ENCODE measurements around the gene SSR4.

- TF ChIP-seq, protein P1, sequence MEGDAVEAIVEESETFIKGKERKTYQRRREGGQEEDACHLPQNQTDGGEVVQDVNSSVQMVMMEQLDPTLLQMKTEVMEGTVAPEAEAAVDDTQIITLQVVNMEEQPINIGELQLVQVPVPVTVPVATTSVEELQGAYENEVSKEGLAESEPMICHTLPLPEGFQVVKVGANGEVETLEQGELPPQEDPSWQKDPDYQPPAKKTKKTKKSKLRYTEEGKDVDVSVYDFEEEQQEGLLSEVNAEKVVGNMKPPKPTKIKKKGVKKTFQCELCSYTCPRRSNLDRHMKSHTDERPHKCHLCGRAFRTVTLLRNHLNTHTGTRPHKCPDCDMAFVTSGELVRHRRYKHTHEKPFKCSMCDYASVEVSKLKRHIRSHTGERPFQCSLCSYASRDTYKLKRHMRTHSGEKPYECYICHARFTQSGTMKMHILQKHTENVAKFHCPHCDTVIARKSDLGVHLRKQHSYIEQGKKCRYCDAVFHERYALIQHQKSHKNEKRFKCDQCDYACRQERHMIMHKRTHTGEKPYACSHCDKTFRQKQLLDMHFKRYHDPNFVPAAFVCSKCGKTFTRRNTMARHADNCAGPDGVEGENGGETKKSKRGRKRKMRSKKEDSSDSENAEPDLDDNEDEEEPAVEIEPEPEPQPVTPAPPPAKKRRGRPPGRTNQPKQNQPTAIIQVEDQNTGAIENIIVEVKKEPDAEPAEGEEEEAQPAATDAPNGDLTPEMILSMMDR (IDR thresholded peaks at IDR 0.05) = no peak
- no peak for TF ChIP-seq POLR2A (IDR thresholded peaks at IDR 0.05)
Observed at GRCh38 chrX:153828308-153828707, 33.8 kb downstream of the SSR4 start.

Measured in adrenal gland (tissue), 5 donors.